ENCODE data around the gene LGR5. TPM values are rescaled to one million over a fixed set of nuclear protein-coding genes. Genes with fewer than 3 reads are reported as not detected.

The LGR5 gene
- total and polyA plus RNA-seq, 10 donors = 0.02 to 0.19 (median 0.02) TPM; not detected in 7

GRCh38 chr12:71410844-71411243, 28.8 kb upstream of the LGR5 start:
- Histone ChIP-seq H3K27me3 (replicated peaks in 1 of 7) (no peaks in the 10 kb centered on the region), H3K36me3 (no peaks in the 10 kb centered on the region), H3K4me3 (no peak overlapping the region), H3K4me1 (no peaks in the 10 kb centered on the region), H3K9me3 (peaks cover 0 to 40% (median 32%) of the 10 kb centered on the region in 8 donors), H3K27ac (no peak overlapping the region)
- intact Hi-C loops (cut with DNase I; ENCODE audit: low total_unique reads) = loop anchor here (5.0 kb wide), 1 partner anchor 226 kb away; no protein-coding TSS in a partner anchor
- no peak for DNase-seq
- TF ChIP-seq POLR2AphosphoS5 (IDR thresholded peaks at IDR 0.05) (no peak), CTCF (IDR thresholded peaks at IDR 0.05 in 8 of 11, conservative IDR thresholded peaks at IDR 0.05 in 3 of 11) (no peak), POLR2A (IDR thresholded peaks at IDR 0.05) (no peak)

GRCh38 chr12:71411635-71412034, 28.0 kb upstream of the LGR5 start:
- TF ChIP-seq CTCF (IDR thresholded peaks at IDR 0.05 in 8 of 11, conservative IDR thresholded peaks at IDR 0.05 in 3 of 11) (no peak), POLR2AphosphoS5 (IDR thresholded peaks at IDR 0.05) (no peak), POLR2A (IDR thresholded peaks at IDR 0.05) (no peak)
- H3K36me3 ChIP-seq = no peaks in the 10 kb centered on the region
- peaks cover 0 to 39% (median 32%) of the 10 kb centered on the region in 8 donors for H3K9me3 ChIP-seq
- intact Hi-C loops (cut with DNase I; ENCODE audit: low total_unique reads) = loop anchor here (5.0 kb wide), 1 partner anchor 226 kb away; no protein-coding TSS in a partner anchor
- DNase-seq = no peak
- 52 to 100% (median 93%) methylated on average over 1 of the region's 1 CpG for WGBS, 5 donors
- no peaks in the 10 kb centered on the region for H3K4me1 ChIP-seq
- H3K27ac ChIP-seq = no peak overlapping the region
- H3K4me3 ChIP-seq = no peak overlapping the region
- no peaks in the 10 kb centered on the region for H3K27me3 ChIP-seq (replicated peaks in 1 of 7)

GRCh38 chr12:71415336-71416231, 24.0 kb upstream of the LGR5 start:
- Histone ChIP-seq H3K4me1 (no peaks in the 10 kb centered on the region), H3K9me3 (peaks cover 0 to 30% (median 23%) of the 10 kb centered on the region in 8 donors), H3K27ac (no peak overlapping the region), H3K36me3 (no peaks in the 10 kb centered on the region), H3K4me3 (no peak overlapping the region), H3K27me3 (replicated peaks in 1 of 7) (no peaks in the 10 kb centered on the region)
- WGBS, 5 donors = 26 to 37% (median 30%) methylated on average over 7 of the region's 7 CpGs
- DNase-seq = no peak
- peak in 10 of 11 experiments; percentile 35 to 76 (median 60) for TF ChIP-seq CTCF (IDR thresholded peaks at IDR 0.05 in 8 of 11, conservative IDR thresholded peaks at IDR 0.05 in 3 of 11)
- no peak for TF ChIP-seq POLR2A (IDR thresholded peaks at IDR 0.05)
- intact Hi-C loops (cut with DNase I; ENCODE audit: low total_unique reads) = loop anchor here (5.0 kb wide), 1 partner anchor 332 kb away; no protein-coding TSS in a partner anchor

- Histone ChIP-seq H3K36me3 (no peaks in the 10 kb centered on the region), H3K9me3 (peaks cover 0 to 23% (median 13%) of the 10 kb centered on the region in 8 donors), H3K4me1 (no peaks in the 10 kb centered on the region), H3K4me3 (no peak overlapping the region), H3K27ac (no peak overlapping the region), H3K27me3 (replicated peaks in 1 of 7) (no peaks in the 10 kb centered on the region)
- TF ChIP-seq POLR2A (IDR thresholded peaks at IDR 0.05) (no peak), POLR2AphosphoS5 (IDR thresholded peaks at IDR 0.05) (no peak), CTCF (IDR thresholded peaks at IDR 0.05 in 8 of 11, conservative IDR thresholded peaks at IDR 0.05 in 3 of 11) (no peak)
- intact Hi-C loops (cut with DNase I; ENCODE audit: low total_unique reads) = loop anchor here (5.0 kb wide), 1 partner anchor 330 kb away; no protein-coding TSS in a partner anchor
- 94 to 99% (median 96%) methylated on average over 3 of the region's 3 CpGs for WGBS, 5 donors
- DNase-seq = no peak
Measured at GRCh38 chr12:71417181-71417580, 22.4 kb upstream of the LGR5 start.

Measured in spleen (tissue), 11 donors.